Osteocyte (in vitro differentiated cells): Measurements from ENCODE around the gene DNAJB11. TPM values are rescaled to one million over a fixed set of nuclear protein-coding genes. Genes with fewer than 3 reads are reported as not detected.

ENCODE experiments used
- DNase-seq: peaks from one replicate; pipeline ENCODE4 v3.0.0; 2021; ENCODE audit warnings: mixed read lengths; ENCODE audit not compliant: unreplicated experiment; ENCODE audit errors: extremely low spot score
- H3K27ac Mint-ChIP-seq: one replicate; pipeline ENCODE4 v1.8.0; 2021; ENCODE audit warnings: mild to moderate bottlenecking, mixed read lengths; ENCODE audit not compliant: unreplicated experiment
- H3K27me3 Mint-ChIP-seq: one replicate; pipeline ENCODE4 v1.8.0; 2021; ENCODE audit warnings: mixed read lengths; ENCODE audit not compliant: unreplicated experiment
- H3K36me3 Mint-ChIP-seq: one replicate; pipeline ENCODE4 v1.8.0; 2021; ENCODE audit warnings: mixed read lengths; ENCODE audit not compliant: unreplicated experiment
- H3K4me1 Mint-ChIP-seq: one replicate; pipeline ENCODE4 v1.8.0; 2021; ENCODE audit warnings: mixed read lengths; ENCODE audit not compliant: unreplicated experiment
- H3K4me3 Mint-ChIP-seq: one replicate; pipeline ENCODE4 v1.8.0; 2021; ENCODE audit warnings: mild to moderate bottlenecking, moderate library complexity, mixed read lengths; ENCODE audit not compliant: unreplicated experiment
- H3K9me3 Mint-ChIP-seq: one replicate; pipeline ENCODE4 v1.8.0; 2021; ENCODE audit warnings: mixed read lengths; ENCODE audit not compliant: unreplicated experiment
- CTCF ChIP-seq: fragments of 200-600 bp; sonication (generic); IDR thresholded peaks from 2 replicates; pipeline ENCODE4 v1.5.0; 2021; ENCODE audit warnings: antibody characterized with exemption, mild to moderate bottlenecking, moderate library complexity
- total RNA-seq: library from RNA; stranded (reverse); gene quantifications from 2 replicates; pipeline ENCODE4 v1.2.1, GENCODE V29; 2021

Gene DNAJB11
- total RNA-seq, 1 donor from 2014 or later, result 75.8 TPM

- H3K4me3 Mint-ChIP-seq, result no peak overlapping the region
- H3K9me3 Mint-ChIP-seq, result no peaks in the 10 kb centered on the region
- TF ChIP-seq CTCF, result no peak
- H3K27me3 Mint-ChIP-seq, result peaks cover 27% of the 10 kb centered on the region
- no peak overlapping the region for H3K27ac Mint-ChIP-seq
- H3K4me1 Mint-ChIP-seq, result peaks cover 9% of the 10 kb centered on the region
- no peaks in the 10 kb centered on the region for H3K36me3 Mint-ChIP-seq
- DNase-seq, result no peak
Observed at GRCh38 chr3:186619787-186620212, 49.3 kb downstream of the DNAJB11 start.

- Mint-ChIP-seq H3K36me3 (no peaks in the 10 kb centered on the region), H3K4me3 (no peak overlapping the region), H3K9me3 (no peaks in the 10 kb centered on the region), H3K4me1 (peaks cover 7% of the 10 kb centered on the region), H3K27ac (no peak overlapping the region), H3K27me3 (peaks cover 24% of the 10 kb centered on the region)
- no peak for TF ChIP-seq CTCF
- DNase-seq, result no peak
Observed at GRCh38 chr3:186620213-186621092, 49.9 kb downstream of the DNAJB11 start.

- Mint-ChIP-seq H3K27ac (no peak overlapping the region), H3K36me3 (no peaks in the 10 kb centered on the region), H3K9me3 (no peaks in the 10 kb centered on the region), H3K4me1 (peaks cover 2% of the 10 kb centered on the region), H3K27me3 (peaks cover 24% of the 10 kb centered on the region), H3K4me3 (no peak overlapping the region)
- no peak for TF ChIP-seq CTCF
- no peak for DNase-seq
Observed at GRCh38 chr3:186621894-186622650, 51.6 kb downstream of the DNAJB11 start.

GRCh38 chr3:186622651-186623310, 52.3 kb downstream of the DNAJB11 start:
- no peak for TF ChIP-seq CTCF
- no peaks in the 10 kb centered on the region for H3K9me3 Mint-ChIP-seq
- H3K27me3 Mint-ChIP-seq, result peaks cover 22% of the 10 kb centered on the region
- no peaks in the 10 kb centered on the region for H3K36me3 Mint-ChIP-seq
- H3K4me1 Mint-ChIP-seq, result no peaks in the 10 kb centered on the region
- DNase-seq, result no peak
- H3K4me3 Mint-ChIP-seq, result no peak overlapping the region
- H3K27ac Mint-ChIP-seq, result no peak overlapping the region
